CD4-positive, alpha-beta T cell (primary cell): ENCODE results near the gene MRPL33. TPM values are rescaled to one million over a fixed set of nuclear protein-coding genes. Genes with fewer than 3 reads are reported as not detected.

Experiments used
- ATAC-seq: fragments of 200-7000 bp; cut with Tn5 transposase; one replicate; pipeline ENCODE4 v1.10.0; 2022; ENCODE audit warnings: mild to moderate bottlenecking; ENCODE audit not compliant: poor library complexity
- CTCF ChIA-PET: fragments of 350-600 bp; sonication (Branson Sonifier 250); formaldehyde crosslinking; loops from one replicate; lab custom pipeline; 2021; ENCODE audit warnings: antibody characterized with exemption, inconsistent platforms; lab: Charles Lee
- POLR2A ChIA-PET: fragments of 350-600 bp; sonication (Branson Sonifier 250); formaldehyde crosslinking; loops from one replicate; lab custom pipeline; 2021; ENCODE audit warnings: antibody characterized with exemption, inconsistent platforms; lab: Charles Lee
- DNase-seq, 14 experiments: peaks; one replicate each; pipeline ENCODE4 v3.0.0-alpha.2; 2013 to 2020; ENCODE audit warnings: mixed read lengths in 2 of 14
- H3K27ac ChIP-seq, 2 donors: one replicate each; pipeline versions ENCODE4 v1.5.1 to v1.7.0; 2013; ENCODE audit warnings: low read length in 2 of 2, low read depth in 1 of 2, mild to moderate bottlenecking in 1 of 2
- H3K27me3 ChIP-seq, 2 experiments: 1 replicate in 1 of 2; 2 replicates in 1 of 2; pipeline versions ENCODE4 v1.6.1 to v1.7.0; 2013; ENCODE audit warnings: low read length in 2 of 2, control low read depth in 1 of 2, mild to moderate bottlenecking in 1 of 2, moderate library complexity in 1 of 2; ENCODE audit not compliant: insufficient read depth in 2 of 2, control insufficient read depth in 1 of 2
- H3K36me3 ChIP-seq: one replicate; pipeline ENCODE4 v1.6.1; 2013; ENCODE audit warnings: low read length, control low read depth; ENCODE audit not compliant: insufficient read depth
- H3K4me1 ChIP-seq: one replicate; pipeline ENCODE4 v1.6.1; 2013; ENCODE audit warnings: low read length, control low read depth; ENCODE audit not compliant: insufficient read depth
- H3K4me3 ChIP-seq: one replicate; pipeline ENCODE4 v1.5.1; 2013; ENCODE audit warnings: mild to moderate bottlenecking, low read length, moderate library complexity
- H3K9me3 ChIP-seq, 2 experiments: 1 replicate in 1 of 2; 2 replicates in 1 of 2; pipeline versions ENCODE4 v1.6.1 to v1.7.0; 2013; ENCODE audit warnings: low read length in 2 of 2, mild to moderate bottlenecking in 2 of 2, control low read depth in 1 of 2, moderate library complexity in 1 of 2; ENCODE audit not compliant: control insufficient read depth in 1 of 2, insufficient read depth in 1 of 2
- H3K27ac Mint-ChIP-seq: one replicate; pipeline ENCODE4 v1.8.0; 2020; ENCODE audit warnings: mixed read lengths
- H3K27me3 Mint-ChIP-seq: one replicate; pipeline ENCODE4 v1.8.0; 2021; ENCODE audit warnings: mixed read lengths
- H3K36me3 Mint-ChIP-seq: one replicate; pipeline ENCODE4 v1.8.0; 2021; ENCODE audit warnings: low read depth, mixed read lengths
- H3K4me1 Mint-ChIP-seq: one replicate; pipeline ENCODE4 v1.8.0; 2021; ENCODE audit warnings: low read depth, mixed read lengths
- H3K4me3 Mint-ChIP-seq: one replicate; pipeline ENCODE4 v1.8.0; 2020; ENCODE audit warnings: mild to moderate bottlenecking, mixed read lengths
- H3K9me3 Mint-ChIP-seq: one replicate; pipeline ENCODE4 v1.8.0; 2020; ENCODE audit warnings: mixed read lengths
- intact Hi-C, 2 experiments: fragments of 100-400 bp; cut with DNase I in 1 of 2; cut with micrococcal nuclease in 1 of 2; formaldehyde crosslinking; loops; one replicate each; pipeline versions ENCODE4 v1.15.1 to v1.9.0; 2023 to 2025; cut with DNase I, micrococcal nuclease
- total RNA-seq, 174 experiments: library from RNA in 2 of 174; stranded (reverse) in 2 of 174; gene quantifications; one replicate each; pipeline ENCODE4 v1.2.3 and lab custom pipeline; 2021 to 2026
- TF ChIP-seq, protein P1 (sequence below): fragments of 200-600 bp; IDR thresholded peaks from one replicate; pipeline ENCODE4 v1.8.0; 2022; ENCODE audit warnings: antibody characterized with exemption, mild to moderate bottlenecking

MRPL33 gene
- total RNA-seq, 2 experiments from 2014 or later = 33.1 to 37.2 TPM

DNA sequence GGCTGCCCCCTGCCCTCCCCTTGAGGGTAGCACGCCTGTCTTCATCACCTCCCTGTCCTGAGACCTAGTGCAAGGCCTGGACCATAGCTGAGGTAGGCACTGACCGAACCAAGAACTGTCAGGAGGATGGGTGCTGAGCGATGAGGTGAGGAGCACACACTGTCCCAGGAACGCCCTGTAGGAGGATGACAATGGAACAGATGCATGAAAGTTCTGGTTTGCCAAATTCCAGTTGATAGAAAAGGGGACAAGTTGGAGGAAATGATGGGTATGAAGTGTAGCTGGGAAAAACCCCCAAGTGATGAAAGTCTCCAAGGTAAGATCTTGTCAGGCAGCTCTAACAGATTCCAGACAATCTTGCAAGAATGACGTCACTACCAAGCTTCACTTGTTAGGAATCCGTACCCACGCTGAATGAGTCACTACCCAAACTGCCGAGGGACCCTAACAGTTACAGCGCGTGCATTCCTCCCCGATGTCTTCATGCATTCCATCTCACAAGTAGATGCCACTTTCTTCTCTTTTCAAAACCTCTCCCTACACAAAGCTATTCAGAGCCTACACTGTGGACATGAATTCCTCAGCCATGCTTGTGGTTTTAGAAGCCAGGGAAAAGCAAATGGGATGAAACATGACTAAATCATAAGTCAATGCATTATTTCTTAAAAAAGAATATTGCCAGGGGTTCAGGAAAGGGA is 27.6 kb downstream of the MRPL33 start:
- H3K27ac ChIP-seq = no peak overlapping the region
- H3K4me1 Mint-ChIP-seq = no peaks in the 10 kb centered on the region
- DNase-seq = peak in 1 of 14 experiments; percentile 18
- H3K36me3 ChIP-seq = no peaks in the 10 kb centered on the region
- TF ChIP-seq, protein P1, sequence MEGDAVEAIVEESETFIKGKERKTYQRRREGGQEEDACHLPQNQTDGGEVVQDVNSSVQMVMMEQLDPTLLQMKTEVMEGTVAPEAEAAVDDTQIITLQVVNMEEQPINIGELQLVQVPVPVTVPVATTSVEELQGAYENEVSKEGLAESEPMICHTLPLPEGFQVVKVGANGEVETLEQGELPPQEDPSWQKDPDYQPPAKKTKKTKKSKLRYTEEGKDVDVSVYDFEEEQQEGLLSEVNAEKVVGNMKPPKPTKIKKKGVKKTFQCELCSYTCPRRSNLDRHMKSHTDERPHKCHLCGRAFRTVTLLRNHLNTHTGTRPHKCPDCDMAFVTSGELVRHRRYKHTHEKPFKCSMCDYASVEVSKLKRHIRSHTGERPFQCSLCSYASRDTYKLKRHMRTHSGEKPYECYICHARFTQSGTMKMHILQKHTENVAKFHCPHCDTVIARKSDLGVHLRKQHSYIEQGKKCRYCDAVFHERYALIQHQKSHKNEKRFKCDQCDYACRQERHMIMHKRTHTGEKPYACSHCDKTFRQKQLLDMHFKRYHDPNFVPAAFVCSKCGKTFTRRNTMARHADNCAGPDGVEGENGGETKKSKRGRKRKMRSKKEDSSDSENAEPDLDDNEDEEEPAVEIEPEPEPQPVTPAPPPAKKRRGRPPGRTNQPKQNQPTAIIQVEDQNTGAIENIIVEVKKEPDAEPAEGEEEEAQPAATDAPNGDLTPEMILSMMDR = no peak
- H3K4me1 ChIP-seq = no peaks in the 10 kb centered on the region
- no peak overlapping the region for H3K4me3 ChIP-seq
- H3K4me3 Mint-ChIP-seq = no peak overlapping the region
- POLR2A ChIA-PET = interaction anchor here (0.6 kb wide), 1 partner anchor 294 kb away, joined by 3 read pairs; no protein-coding TSS in a partner anchor
- intact Hi-C loops = no loop called here
- H3K9me3 ChIP-seq = no peaks in the 10 kb centered on the region
- CTCF ChIA-PET = no interaction called here
- H3K36me3 Mint-ChIP-seq = no peaks in the 10 kb centered on the region
- H3K27ac Mint-ChIP-seq = no peak overlapping the region
- no peaks in the 10 kb centered on the region for H3K9me3 Mint-ChIP-seq
- no peaks in the 10 kb centered on the region for H3K27me3 ChIP-seq
- ATAC-seq = no peak
- no peaks in the 10 kb centered on the region for H3K27me3 Mint-ChIP-seq

DNA sequence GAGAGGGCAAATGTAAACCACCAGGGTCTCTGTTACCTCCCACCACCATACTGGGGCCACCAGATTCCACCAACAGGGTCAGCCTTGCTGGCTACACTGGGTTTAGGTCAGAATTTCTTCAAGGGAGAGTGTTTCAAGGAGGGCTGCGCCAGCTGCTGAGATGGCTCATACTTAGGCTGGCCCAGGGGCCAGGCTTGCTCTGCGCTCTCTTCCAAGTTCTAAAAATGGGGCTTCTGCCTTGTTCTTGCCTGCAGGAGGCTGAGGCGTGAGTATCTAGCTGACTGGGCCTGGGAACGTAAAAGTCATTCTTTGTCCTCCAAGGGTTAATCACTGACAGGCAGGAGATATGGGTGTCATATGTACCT is 28.1 kb downstream of the MRPL33 start:
- ChIA-PET POLR2A (interaction anchor here (0.6 kb wide), 1 partner anchor 294 kb away, joined by 3 read pairs; no protein-coding TSS in a partner anchor), CTCF (no interaction called here)
- Histone ChIP-seq H3K4me1 (no peaks in the 10 kb centered on the region), H3K9me3 (no peaks in the 10 kb centered on the region), H3K27ac (no peak overlapping the region), H3K36me3 (no peaks in the 10 kb centered on the region), H3K4me3 (no peak overlapping the region), H3K27me3 (no peaks in the 10 kb centered on the region)
- TF ChIP-seq, protein P1 = no peak
- DNase-seq (no peak), ATAC-seq (no peak)
- Mint-ChIP-seq H3K36me3 (no peaks in the 10 kb centered on the region), H3K27me3 (no peaks in the 10 kb centered on the region), H3K4me1 (no peaks in the 10 kb centered on the region), H3K9me3 (no peaks in the 10 kb centered on the region), H3K4me3 (no peak overlapping the region), H3K27ac (no peak overlapping the region)
- intact Hi-C loops = no loop called here

DNA sequence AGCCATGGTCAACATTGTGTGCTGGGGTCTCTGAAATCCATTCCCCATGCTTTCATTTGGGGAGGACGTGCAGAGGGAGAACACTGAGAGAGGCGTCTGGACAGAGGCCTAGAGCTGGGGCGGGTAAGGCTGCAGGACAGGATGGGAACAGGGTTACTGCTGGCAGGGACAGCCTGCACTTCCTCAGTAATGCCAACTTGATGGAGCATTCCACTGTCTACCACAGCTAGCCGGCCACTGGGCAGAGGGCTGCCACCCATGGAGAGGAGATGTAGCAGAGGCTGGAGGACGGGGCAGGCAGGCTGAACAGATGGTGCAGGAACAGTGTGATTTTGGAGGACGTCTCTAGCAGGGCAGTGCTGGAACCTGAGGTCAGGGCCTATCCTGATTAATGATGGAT is 29.3 kb downstream of the MRPL33 start:
- DNase-seq (no peak), ATAC-seq (no peak)
- no peak overlapping the region for H3K4me3 Mint-ChIP-seq
- intact Hi-C loops = no loop called here
- H3K9me3 Mint-ChIP-seq = no peaks in the 10 kb centered on the region
- no peaks in the 10 kb centered on the region for H3K4me1 Mint-ChIP-seq
- H3K27me3 ChIP-seq = no peaks in the 10 kb centered on the region
- H3K36me3 Mint-ChIP-seq = no peaks in the 10 kb centered on the region
- no peaks in the 10 kb centered on the region for H3K27me3 Mint-ChIP-seq
- no peak overlapping the region for H3K27ac Mint-ChIP-seq
- no peaks in the 10 kb centered on the region for H3K4me1 ChIP-seq
- CTCF ChIA-PET = no interaction called here
- POLR2A ChIA-PET = no interaction called here
- no peak overlapping the region for H3K4me3 ChIP-seq
- H3K27ac ChIP-seq = no peak overlapping the region
- H3K9me3 ChIP-seq = no peaks in the 10 kb centered on the region
- no peaks in the 10 kb centered on the region for H3K36me3 ChIP-seq
- TF ChIP-seq, protein P1 = no peak
